IMR-90 (cell line): Measurements from ENCODE around the gene HADH. TPM values are rescaled to one million over a fixed set of nuclear protein-coding genes. Genes with fewer than 3 reads are reported as not detected.

Experiments used
- ATAC-seq: fragments of 200-7000 bp; cut with Tn5 transposase; 2 replicates; pipeline ENCODE4 v1.9.1; 2020; ENCODE audit warnings: low read depth, mild to moderate bottlenecking, moderate library complexity
- BruUV-seq: library from RNA; stranded (reverse); fragments of 400-500 nt; replicated peaks from 2 replicates; lab custom pipeline; 2021; lab: Mats Ljungman, UMichigan
- CTCF ChIA-PET: fragments of 300-600 bp; formaldehyde crosslinking; extraction: SDS; loops from one replicate; lab custom pipeline; 2021; ENCODE audit warnings: antibody characterized with exemption; lab: Yijun Ruan, JAX
- POLR2A ChIA-PET: fragments of 300-600 bp; sonication (Branson Sonifier 250); formaldehyde crosslinking; loops from one replicate; lab custom pipeline; 2022; ENCODE audit warnings: antibody characterized with exemption; ENCODE audit not compliant: unreplicated experiment; lab: Charles Lee
- DNase-seq: peaks from one replicate; pipeline ENCODE4 v3.0.0; 2013
- H2AFZ ChIP-seq: replicated peaks from 2 replicates; pipeline ENCODE3; 2013; ENCODE audit warnings: low read length, mild to moderate bottlenecking; ENCODE audit not compliant: poor library complexity
- H2AK5ac ChIP-seq: 2 replicates; pipeline ENCODE4 v1.6.1; 2013; ENCODE audit warnings: low read depth, low read length, inconsistent platforms
- H2AK9ac ChIP-seq: replicated peaks from 2 replicates; pipeline ENCODE3; 2013; ENCODE audit warnings: mild to moderate bottlenecking, low read depth, low read length, moderate library complexity; ENCODE audit not compliant: poor library complexity
- H2BK120ac ChIP-seq: 2 replicates; pipeline ENCODE4 v1.6.1; 2013; ENCODE audit warnings: low read depth, low read length, inconsistent platforms
- H2BK15ac ChIP-seq: 3 replicates; pipeline ENCODE4 v1.6.1; 2013; ENCODE audit warnings: low read depth, low read length, inconsistent platforms
- H2BK20ac ChIP-seq: 2 replicates; pipeline ENCODE4 v1.6.1; 2013; ENCODE audit warnings: low read depth, mild to moderate bottlenecking, inconsistent platforms, low read length, moderate library complexity
- H2BK5ac ChIP-seq: 2 replicates; pipeline ENCODE4 v1.6.1; 2013; ENCODE audit warnings: mild to moderate bottlenecking, low read depth, low read length, inconsistent platforms; ENCODE audit not compliant: poor library complexity, severe bottlenecking
- H3K14ac ChIP-seq: replicated peaks from 2 replicates; pipeline ENCODE4 v1.6.1; 2013; ENCODE audit warnings: low read depth, low read length, inconsistent platforms
- H3K18ac ChIP-seq: 2 replicates; pipeline ENCODE4 v1.6.1; 2013; ENCODE audit warnings: low read depth, low read length, control low read depth
- H3K23ac ChIP-seq: 2 replicates; pipeline ENCODE4 v1.6.1; 2013; ENCODE audit warnings: low read depth, low read length, inconsistent platforms
- H3K27ac ChIP-seq: 2 replicates; pipeline ENCODE4 v1.5.1; 2013; ENCODE audit warnings: mild to moderate bottlenecking, control low read depth, low read length; ENCODE audit not compliant: insufficient read depth
- H3K27me3 ChIP-seq: 2 replicates; pipeline ENCODE4 v1.6.1; 2013; ENCODE audit warnings: low read length; ENCODE audit not compliant: control insufficient read depth, insufficient read depth
- H3K36me3 ChIP-seq: 2 replicates; pipeline ENCODE4 v1.6.1; 2013; ENCODE audit warnings: low read length, mixed read lengths; ENCODE audit not compliant: control insufficient read depth, insufficient read depth
- H3K4ac ChIP-seq: 2 replicates; pipeline ENCODE4 v1.6.1; 2013; ENCODE audit warnings: low read depth, low read length, inconsistent platforms
- H3K4me1 ChIP-seq: 2 replicates; pipeline ENCODE4 v1.6.1; 2013; ENCODE audit warnings: low read length, mixed read lengths; ENCODE audit not compliant: control insufficient read depth, insufficient read depth
- H3K4me2 ChIP-seq: 2 replicates; pipeline ENCODE4 v1.6.1; 2013; ENCODE audit warnings: low read depth, mild to moderate bottlenecking, control low read depth, low read length, moderate library complexity
- H3K4me3 ChIP-seq: 2 replicates; pipeline ENCODE4 v1.5.1; 2013; ENCODE audit warnings: low read depth, mild to moderate bottlenecking, control low read depth, low read length, moderate library complexity; ENCODE audit not compliant: insufficient read depth
- H3K56ac ChIP-seq: 2 replicates; pipeline ENCODE4 v1.6.1; 2013; ENCODE audit warnings: low read length, inconsistent platforms; ENCODE audit not compliant: insufficient read depth; ENCODE audit errors: extremely low read depth
- H3K79me1 ChIP-seq, 2 experiments: 2 replicates each; pipeline ENCODE4 v1.6.1; 2013; ENCODE audit warnings: low read length in 2 of 2, inconsistent platforms in 1 of 2, low read depth in 1 of 2
- H3K9ac ChIP-seq: 2 replicates; pipeline ENCODE4 v1.6.1; 2013; ENCODE audit warnings: low read depth, low read length, control low read depth
- H3K9me1 ChIP-seq: 2 replicates; pipeline ENCODE4 v1.6.1; 2013; ENCODE audit warnings: low read length, inconsistent platforms; ENCODE audit not compliant: insufficient read depth
- H3K9me3 ChIP-seq: 2 replicates; pipeline ENCODE4 v1.6.1; 2013; ENCODE audit warnings: low read length; ENCODE audit not compliant: control insufficient read depth, insufficient read depth
- H4K20me1 ChIP-seq: 2 replicates; pipeline ENCODE4 v1.6.1; 2013; ENCODE audit warnings: low read length, inconsistent platforms; ENCODE audit not compliant: insufficient read depth
- H4K5ac ChIP-seq: 2 replicates; pipeline ENCODE4 v1.6.1; 2013; ENCODE audit warnings: mild to moderate bottlenecking, low read depth, low read length, control low read depth
- H4K8ac ChIP-seq, 2 experiments: 2 replicates each; pipeline ENCODE4 v1.6.1; 2013; ENCODE audit warnings: low read depth in 2 of 2, low read length in 2 of 2, control low read depth in 1 of 2, inconsistent platforms in 1 of 2
- H4K91ac ChIP-seq: 2 replicates; pipeline ENCODE4 v1.6.1; 2013; ENCODE audit warnings: low read depth, low read length, inconsistent platforms; ENCODE audit not compliant: insufficient read depth
- CEBPB ChIP-seq: IDR thresholded peaks from 2 replicates; pipeline ENCODE4 v1.6.1; 2012; ENCODE audit warnings: low read depth, low read length, improper control_type of control experiment
- ELK1 ChIP-seq: fragments of 150-350 bp; IDR thresholded peaks from 2 replicates; pipeline ENCODE4 v1.6.1; 2016; ENCODE audit warnings: low read depth, mild to moderate bottlenecking, low read length, moderate library complexity, borderline replicate concordance
- FOS ChIP-seq: fragments of 150-350 bp; IDR thresholded peaks from 2 replicates; pipeline ENCODE4 v1.6.1; 2016; ENCODE audit warnings: low read depth, low read length
- MXI1 ChIP-seq: IDR thresholded peaks from 2 replicates; pipeline ENCODE4 v1.6.1; 2012; ENCODE audit warnings: low read depth, mild to moderate bottlenecking, low read length, moderate library complexity, borderline replicate concordance
- NFE2L2 ChIP-seq: fragments of 150-350 bp; IDR thresholded peaks from 2 replicates; pipeline ENCODE4 v1.6.1; 2016; ENCODE audit warnings: low read depth, mild to moderate bottlenecking, low read length
- WGBS, 2 experiments: methylation state at CpG; one replicate each; pipeline versions ENCODE4 v1.1.5 to v1.1.7; 2013; ENCODE audit warnings: missing lambda C conversion rate in 2 of 2; ENCODE audit not compliant: insufficient read length in 1 of 2; ENCODE audit errors: extremely low coverage in 2 of 2; 5-methylcytosine and 5-hydroxymethylcytosine counted together
- dilution Hi-C: fragments of 300-500 bp; cut with HindIII; formaldehyde crosslinking; loops from one replicate; pipeline ENCODE4 v1.14.3; 2018; ENCODE audit warnings: low sequenced_read_pairs; ENCODE audit not compliant: unreplicated experiment
- in situ Hi-C: fragments of 300-500 bp; cut with MboI; formaldehyde crosslinking; loops from 3 replicates; pipeline ENCODE4 v1.14.3; 2019; ENCODE audit warnings: low sequenced_read_pairs, inconsistent platforms, mixed read lengths
- intact Hi-C: fragments of 100-400 bp; cut with micrococcal nuclease; formaldehyde crosslinking; loops from 2 replicates; pipeline ENCODE4 v1.10.0; 2022
- polyA plus RNA-seq, 3 experiments: library from polyadenylated mRNA; depleted of rRNA; stranded (reverse); fragments of >200 nt; gene quantifications; 2 replicates each; pipeline ENCODE4 v1.2.3, GENCODE V29; 2012; ENCODE audit warnings: low replicate concordance in 1 of 3
- total RNA-seq: library from RNA; depleted of rRNA; stranded (reverse); fragments of >200 nt; gene quantifications from 2 replicates; pipeline ENCODE4 v1.2.3, GENCODE V29; 2012

Gene HADH
- total and polyA plus RNA-seq, 2 of the 4 experiments (the other 2 are of a cell fraction) = 6.8 to 22.6 TPM

DNA sequence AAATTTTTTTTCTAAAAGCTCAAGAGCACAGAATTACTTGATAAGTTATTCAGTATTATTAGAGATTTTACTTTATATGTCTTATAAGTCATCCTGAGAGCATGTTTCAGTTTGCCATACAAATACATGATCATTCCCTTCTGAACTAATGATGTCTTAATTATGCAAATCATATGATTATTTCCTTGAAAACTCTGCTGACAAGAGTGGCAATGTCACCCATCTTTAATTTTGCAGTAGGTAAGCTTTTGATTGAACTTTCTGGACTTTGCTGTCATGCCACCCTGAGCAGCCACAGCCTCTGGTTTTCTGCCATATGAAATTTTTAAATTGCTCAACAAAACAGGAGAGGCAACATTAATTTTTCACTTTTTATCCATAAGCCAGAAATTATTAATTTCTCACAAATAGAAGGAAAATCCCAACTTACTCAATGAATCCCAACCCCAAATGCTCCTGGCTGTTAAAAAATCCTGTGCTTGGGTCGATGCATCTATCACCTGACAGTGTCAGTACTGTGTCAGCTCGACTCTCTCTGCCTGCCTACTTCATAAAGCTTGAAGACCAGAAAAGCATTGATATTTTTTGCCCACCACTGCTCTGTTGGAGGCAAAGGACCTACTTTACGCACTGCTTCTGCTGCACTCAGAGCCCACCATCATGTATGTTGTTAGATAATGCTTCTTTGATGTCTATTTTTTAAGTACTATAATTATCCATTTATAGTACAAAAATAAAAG lies 11.6 kb upstream of the HADH start:
- Histone ChIP-seq H3K14ac (no peak overlapping the region), H2BK15ac (no peak overlapping the region), H3K79me1 (no peaks in the 10 kb centered on the region), H2AFZ (no peak overlapping the region), H4K8ac (no peak overlapping the region), H3K27ac (no peak overlapping the region), H3K4me3 (no peak overlapping the region), H3K36me3 (no peaks in the 10 kb centered on the region), H3K4me2 (no peak overlapping the region), H2AK9ac (no peak overlapping the region), H3K27me3 (no peaks in the 10 kb centered on the region; the same call in 1 of the 2 replicates), H4K91ac (no peak overlapping the region), H3K23ac (no peak overlapping the region), H4K20me1 (no peaks in the 10 kb centered on the region), H4K5ac (no peak overlapping the region), H2BK5ac (no peak overlapping the region), H3K4me1 (no peaks in the 10 kb centered on the region), H3K9ac (no peak overlapping the region), H3K56ac (no peak overlapping the region), H2BK120ac (no peak overlapping the region), H2BK20ac (no peak overlapping the region), H2AK5ac (no peak overlapping the region), H3K18ac (no peak overlapping the region), H3K9me3 (peaks cover 2% of the 10 kb centered on the region; the same call in 1 of the 2 replicates), H3K4ac (no peak overlapping the region), H3K9me1 (no peaks in the 10 kb centered on the region)
- TF ChIP-seq FOS (no peak), MXI1 (no peak), ELK1 (no peak), NFE2L2 (no peak), CEBPB (no peak)
- CTCF ChIA-PET = interaction anchor here (0.7 kb wide), 1 partner anchor 77 kb away, joined by 3 read pairs; no protein-coding TSS in a partner anchor
- POLR2A ChIA-PET = no interaction called here
- dilution Hi-C loops = no loop called here
- no TSS peak for BruUV-seq
- no CpG with 5 or more reads among the region's 3 CpGs for WGBS, 2 experiments
- DNase-seq (no peak), ATAC-seq (no peak)
- intact Hi-C loops = no loop called here
- in situ Hi-C loops = no loop called here
